GM18505 (cell line): ENCODE results near the gene PRDM16.

ENCODE experiments used
- ATAC-seq: cut with Tn5 transposase; IDR thresholded peaks from one replicate; pipeline ENCODE4 v1.9.1; 2021; ENCODE audit not compliant: unreplicated experiment
- POLR2A ChIP-seq: IDR thresholded peaks from 4 replicates; pipeline ENCODE4 v1.6.1; 2011; ENCODE audit warnings: borderline replicate concordance; ENCODE audit not compliant: insufficient read depth, insufficient read length; ENCODE audit errors: extremely low read depth

PRDM16 gene

DNA sequence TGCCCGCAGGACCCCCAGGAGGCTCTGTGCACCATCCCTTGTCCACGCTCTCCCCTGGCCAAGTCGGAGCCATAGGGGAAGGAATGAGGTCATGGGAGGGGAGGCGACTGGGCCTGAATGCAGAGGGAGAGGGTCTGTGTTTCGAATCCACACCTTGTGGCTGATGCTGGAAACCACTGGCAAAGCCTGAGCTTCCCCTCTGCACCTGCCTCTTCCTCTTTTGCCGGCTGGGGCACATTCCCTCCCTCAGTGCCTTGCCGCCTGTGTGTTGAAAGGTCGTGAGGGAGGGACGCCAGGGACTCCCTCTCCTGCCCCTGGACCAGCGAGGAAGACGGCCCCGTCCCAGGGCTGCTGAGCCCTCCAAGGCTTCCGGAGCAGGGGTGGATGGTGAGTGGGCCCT is 27.3 kb downstream of the PRDM16 start:
- no peak for TF ChIP-seq POLR2A
- ATAC-seq, result no peak

DNA sequence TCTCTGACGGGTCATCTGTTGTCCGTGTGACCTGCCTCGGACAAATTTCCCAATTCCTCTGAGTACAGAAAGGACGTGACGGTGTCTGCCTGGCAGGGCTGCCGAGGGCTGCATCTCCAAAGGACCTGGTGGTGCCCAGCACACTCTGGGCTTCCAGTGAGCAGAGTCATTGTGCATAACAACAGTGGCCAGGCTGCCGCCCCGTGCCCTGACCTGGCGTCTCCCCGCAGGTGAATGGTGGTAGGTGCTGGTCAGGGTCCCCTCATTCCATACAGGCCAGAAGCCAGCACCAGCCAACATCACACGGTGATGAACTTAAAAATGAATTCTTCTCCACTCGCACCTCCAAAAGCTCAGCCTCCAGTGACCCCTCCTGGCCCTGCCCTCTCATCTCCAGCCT is 28.2 kb downstream of the PRDM16 start:
- no peak for ATAC-seq

DNA sequence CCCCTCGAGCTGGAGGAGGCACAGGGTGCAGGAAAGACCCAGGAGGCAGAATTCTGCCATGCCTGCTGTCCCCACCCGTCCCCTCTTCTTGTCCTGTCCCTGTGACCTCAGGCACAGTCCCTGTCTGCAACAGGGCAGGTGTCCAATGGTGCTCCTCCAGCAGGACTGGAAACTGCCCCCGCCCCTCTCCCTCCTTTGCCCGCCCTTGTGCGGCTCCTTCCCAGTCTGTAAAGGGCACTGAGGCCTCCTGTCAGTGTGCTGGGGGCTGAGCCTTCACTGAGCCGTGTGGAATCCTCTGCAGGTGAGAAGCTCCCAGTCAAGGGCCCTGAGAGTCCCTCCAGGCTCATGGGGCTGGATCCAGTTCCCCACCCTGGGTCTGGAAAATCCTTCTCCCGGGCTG is 28.9 kb downstream of the PRDM16 start:
- no peak for ATAC-seq
- no peak for TF ChIP-seq POLR2A

More for the DNA sequence above, 28.2 kb downstream of the PRDM16 start:
- no peak for TF ChIP-seq POLR2A

DNA sequence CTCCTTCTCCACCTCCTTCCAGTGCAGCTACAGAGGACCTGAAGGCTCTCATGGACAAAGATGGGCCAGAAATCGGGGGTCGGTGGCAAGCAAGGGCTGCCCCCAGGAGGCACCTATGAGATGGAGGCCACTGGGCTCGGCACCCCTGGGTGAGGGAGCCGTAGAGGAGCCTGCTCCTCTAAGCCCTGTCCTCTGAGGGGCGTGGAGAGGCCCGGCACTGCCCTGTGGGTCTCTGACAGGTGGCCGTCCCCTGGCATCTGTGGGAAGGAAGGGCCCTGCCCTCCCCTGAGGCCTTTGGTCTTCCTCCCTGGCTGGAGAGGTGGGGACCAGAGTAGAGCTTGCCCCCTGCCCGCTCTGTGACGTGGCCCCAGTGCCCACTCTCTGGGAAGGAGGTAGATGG is 30.9 kb downstream of the PRDM16 start:
- TF ChIP-seq POLR2A, result no peak
- ATAC-seq, result no peak

DNA sequence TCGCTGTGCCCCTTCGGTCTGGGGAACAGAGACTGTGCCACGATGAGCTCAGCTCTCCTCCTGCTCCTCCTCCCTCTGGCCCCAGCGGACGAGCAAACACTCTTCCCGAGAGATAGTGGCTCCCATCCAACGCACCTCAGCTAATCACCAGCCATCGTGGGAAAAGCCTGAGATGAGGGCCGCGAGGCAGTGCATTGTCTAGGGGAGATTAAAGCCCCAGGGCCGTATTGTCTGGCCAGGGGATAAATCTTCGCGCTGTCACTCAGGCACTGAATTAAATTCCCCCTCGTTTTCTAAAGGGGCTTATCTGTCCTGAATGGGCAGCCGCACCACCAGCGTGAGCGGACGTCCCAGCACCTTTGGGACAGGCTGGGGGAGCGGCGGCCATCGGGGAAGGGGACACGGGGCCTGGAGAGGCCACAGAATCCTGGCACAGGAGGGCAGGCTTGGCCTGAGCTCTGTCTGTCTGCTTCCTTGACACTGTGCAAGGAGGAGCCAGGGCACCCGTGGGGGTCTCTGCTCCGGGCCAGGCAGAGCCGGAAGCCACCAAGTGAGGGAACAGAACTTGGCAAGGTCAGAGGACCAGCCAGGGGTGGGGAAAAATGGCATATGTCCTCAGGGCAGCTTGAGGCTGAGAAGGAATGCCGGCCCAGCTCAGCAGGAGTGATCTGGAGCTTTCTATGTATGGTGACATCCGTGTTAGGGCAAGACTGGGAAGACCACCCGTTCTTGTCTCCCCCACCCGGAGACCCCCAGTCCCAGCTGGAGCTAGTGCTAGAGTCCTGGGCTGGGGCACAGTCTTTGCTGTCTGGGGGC is 32.3 kb downstream of the PRDM16 start:
- TF ChIP-seq POLR2A, result no peak

GRCh38 chr1:3102641-3103040 is 33.6 kb downstream of the PRDM16 start:
- TF ChIP-seq POLR2A, result no peak
- ATAC-seq, result no peak

More for the DNA sequence above, 32.3 kb downstream of the PRDM16 start:
- ATAC-seq, result no peak

GRCh38 chr1:3103967-3104677 is 35.1 kb downstream of the PRDM16 start:
- ATAC-seq, result no peak
- TF ChIP-seq POLR2A, result no peak

DNA sequence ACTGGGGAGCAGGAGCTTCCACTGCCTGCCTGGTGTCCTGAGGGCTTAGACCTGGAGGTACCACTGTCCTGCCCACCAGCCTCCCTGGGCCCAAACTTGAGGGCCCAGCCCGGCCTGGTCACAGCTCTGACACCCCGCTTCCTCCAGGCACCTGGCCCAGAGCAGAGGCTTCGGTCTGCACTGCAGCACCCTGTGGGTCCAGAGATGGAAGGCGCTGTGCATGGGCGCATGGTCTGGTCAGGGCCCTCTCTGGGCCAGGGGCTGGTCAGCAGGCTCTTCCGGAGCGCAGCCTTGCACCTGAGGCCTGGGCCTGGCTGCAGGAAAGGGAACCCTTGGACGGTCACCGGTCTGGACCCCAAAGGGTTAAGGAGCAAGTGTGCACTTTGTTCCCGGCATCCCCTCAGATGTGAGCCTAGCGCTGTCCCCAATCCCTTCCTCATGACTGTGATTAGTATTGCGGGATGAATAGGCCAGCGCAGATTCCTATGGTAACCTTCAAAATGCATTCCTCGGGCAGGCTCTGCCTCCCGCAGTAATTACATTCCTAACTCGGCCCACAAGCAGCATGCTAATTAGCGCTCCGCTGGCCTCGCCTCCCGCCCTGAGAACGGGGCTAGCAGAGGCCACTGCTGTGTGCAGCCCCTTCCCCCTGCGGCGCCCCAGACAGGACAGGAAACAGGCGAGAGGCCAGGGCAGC is 36.3 kb downstream of the PRDM16 start:
- no peak for ATAC-seq
- TF ChIP-seq POLR2A, result no peak

DNA sequence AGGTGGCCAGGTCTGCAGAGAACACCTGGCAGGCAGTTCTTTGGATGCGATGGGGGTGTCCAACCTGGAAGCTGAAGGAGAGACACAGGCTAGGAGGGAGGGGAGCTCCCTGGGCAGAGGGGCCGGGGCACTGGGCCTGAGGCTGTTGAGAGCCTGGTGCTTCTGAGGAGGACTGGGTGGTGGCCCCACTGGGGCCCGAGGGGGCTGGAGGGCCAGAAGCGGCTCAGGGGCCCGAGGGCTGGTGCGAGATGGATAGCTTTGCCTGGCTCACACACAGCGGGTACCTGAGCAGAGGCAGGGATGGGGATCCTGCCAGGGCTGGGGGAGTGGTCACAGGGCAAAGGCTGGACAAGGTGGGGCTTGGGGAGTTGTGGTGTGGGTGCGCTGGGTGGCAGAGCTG is 37.2 kb downstream of the PRDM16 start:
- TF ChIP-seq POLR2A, result no peak

GRCh38 chr1:3107201-3107600 is 38.2 kb downstream of the PRDM16 start:
- TF ChIP-seq POLR2A, result no peak
- no peak for ATAC-seq

More for the DNA sequence above, 37.2 kb downstream of the PRDM16 start:
- no peak for ATAC-seq

DNA sequence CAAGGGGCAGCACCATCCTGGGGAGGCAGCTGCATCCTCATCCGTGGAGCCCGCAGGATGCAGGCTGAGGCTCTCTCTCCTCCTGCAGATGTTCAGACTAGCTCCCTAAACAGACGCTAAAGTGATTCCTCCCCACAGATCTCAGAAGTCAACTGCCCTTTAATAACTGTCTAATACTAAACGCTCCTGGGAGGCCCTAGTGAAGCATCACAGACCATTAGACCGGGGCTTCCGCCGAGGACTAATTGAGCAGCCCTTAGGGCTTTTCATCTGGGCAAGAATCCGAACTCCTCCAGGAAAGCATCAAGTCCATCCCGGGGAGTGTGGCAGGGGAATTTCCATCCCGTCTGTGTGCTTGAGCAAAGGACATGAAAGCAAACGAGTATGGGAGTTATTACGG is 40.4 kb downstream of the PRDM16 start:
- ATAC-seq, result no peak
- TF ChIP-seq POLR2A, result no peak

- ATAC-seq, result no peak
- no peak for TF ChIP-seq POLR2A
These were observed 42.5 kb downstream of the PRDM16 start for GRCh38 chr1:3111348-3112021.

DNA sequence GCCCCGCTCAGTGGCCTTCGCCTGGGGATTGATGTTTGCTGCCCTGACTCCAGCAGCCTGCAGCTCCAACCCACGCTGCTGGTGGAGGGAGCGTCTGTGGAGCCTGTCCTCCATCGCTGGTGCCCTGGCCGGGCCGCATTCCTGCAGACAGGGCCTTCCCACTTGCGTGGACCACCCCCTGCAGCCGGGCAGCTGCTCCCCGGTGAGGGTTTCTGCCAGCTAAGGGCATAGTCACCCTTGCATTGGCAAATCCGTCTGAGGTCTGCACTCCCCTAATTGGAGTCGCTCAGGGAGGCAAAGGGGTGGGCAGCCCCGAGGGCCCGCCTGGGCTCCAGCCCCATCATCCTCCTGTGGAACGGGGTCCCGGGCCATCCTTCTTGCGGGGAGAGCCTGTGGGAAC is 43.5 kb downstream of the PRDM16 start:
- no peak for TF ChIP-seq POLR2A
- no peak for ATAC-seq
